Stimulated activated CD4-positive, alpha-beta T cell treated with anti-CD3 and anti-CD28 coated beads, Interleukin-1b, Interleukin-23, amount 100 ng/mL, for 4 hours (primary cell): ENCODE measurements around the gene XIRP1.

Experiments used
- DNase-seq, 2 donors: peaks; one replicate each; pipeline ENCODE4 v3.0.0-alpha.2; 2020; ENCODE audit warnings: low read depth in 2 of 2

The XIRP1 gene

GRCh38 chr3:39144748-39145380 lies 47.5 kb downstream of the XIRP1 start:
- DNase-seq: no peak

GRCh38 chr3:39144095-39144747 lies 48.2 kb downstream of the XIRP1 start:
- no peak for DNase-seq

- DNase-seq: no peak
These were observed 49.1 kb downstream of the XIRP1 start for GRCh38 chr3:39143051-39143885.

GRCh38 chr3:39142067-39142466 lies 50.3 kb downstream of the XIRP1 start:
- no peak for DNase-seq

GRCh38 chr3:39141171-39141995 lies 51.0 kb downstream of the XIRP1 start:
- no peak for DNase-seq

- no peak for DNase-seq
These were observed 51.9 kb downstream of the XIRP1 start for GRCh38 chr3:39140341-39140971.

GRCh38 chr3:39139442-39139841 lies 53.0 kb downstream of the XIRP1 start:
- no peak for DNase-seq

- DNase-seq: no peak
These were observed 53.5 kb downstream of the XIRP1 start for GRCh38 chr3:39138804-39139415.

GRCh38 chr3:39137991-39138803 lies 54.2 kb downstream of the XIRP1 start:
- DNase-seq: no peak

- no peak for DNase-seq
These were observed 54.9 kb downstream of the XIRP1 start for GRCh38 chr3:39137435-39137936.

- DNase-seq: no peak
These were observed 55.6 kb downstream of the XIRP1 start for GRCh38 chr3:39136533-39137434.

- DNase-seq: no peak
These were observed 57.1 kb downstream of the XIRP1 start for GRCh38 chr3:39135170-39135805.

GRCh38 chr3:39134305-39134704 lies 58.1 kb downstream of the XIRP1 start:
- no peak for DNase-seq

GRCh38 chr3:39133822-39134221 lies 58.6 kb downstream of the XIRP1 start:
- no peak for DNase-seq
